Gastrocnemius medialis (tissue), 4 donors: ENCODE measurements around the gene POLR3E.

ENCODE experiments used
- POLR2A ChIP-seq, 2 donors: fragments of 450-650 bp; IDR thresholded peaks; one replicate each; pipeline ENCODE4 v1.6.1; 2017; ENCODE audit warnings: antibody characterized with exemption in 2 of 2, mild to moderate bottlenecking in 2 of 2, moderate library complexity in 2 of 2
- TF ChIP-seq, protein P1 (sequence below), 5 experiments: fragments of 450-650 bp in 3 of 5; fragments of 200-600 bp in 2 of 5; sonication (generic) in 2 of 5; IDR thresholded peaks in 4 of 5; conservative IDR thresholded peaks in 1 of 5; 1 replicate in 4 of 5; 2 replicates in 1 of 5; pipeline ENCODE4 v1.5.1; 2016 to 2019; ENCODE audit warnings: antibody characterized with exemption in 5 of 5, mild to moderate bottlenecking in 3 of 5, moderate library complexity in 3 of 5

DNA sequence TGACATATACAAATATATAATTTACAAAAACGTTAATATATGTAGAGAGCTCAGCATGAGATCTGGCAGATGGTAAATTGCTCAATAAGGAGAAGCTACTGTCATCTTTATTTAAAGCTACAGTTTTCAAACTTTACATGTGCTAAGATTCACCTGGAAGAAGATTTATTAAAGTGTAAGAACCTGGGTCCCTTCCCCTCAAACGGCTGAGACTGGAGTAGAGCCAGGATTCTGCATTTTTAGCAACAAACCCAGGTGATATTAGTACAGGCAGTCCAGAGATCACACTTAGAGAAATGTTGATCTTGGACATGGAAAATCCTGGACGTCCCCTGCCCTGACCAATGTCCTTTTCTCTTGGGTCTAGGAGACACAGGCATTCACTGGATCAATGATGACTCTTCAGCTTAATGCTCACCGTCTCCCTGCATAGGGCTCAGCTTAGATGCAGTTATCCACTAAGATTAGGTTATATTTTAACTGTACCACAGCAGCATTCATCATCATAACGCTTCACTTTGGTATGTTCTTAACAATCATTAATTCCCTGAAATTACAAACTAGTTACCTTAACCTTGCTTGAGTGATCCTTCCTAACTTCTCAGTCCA lies 56.8 kb downstream of the POLR3E start:
- TF ChIP-seq, protein P1, sequence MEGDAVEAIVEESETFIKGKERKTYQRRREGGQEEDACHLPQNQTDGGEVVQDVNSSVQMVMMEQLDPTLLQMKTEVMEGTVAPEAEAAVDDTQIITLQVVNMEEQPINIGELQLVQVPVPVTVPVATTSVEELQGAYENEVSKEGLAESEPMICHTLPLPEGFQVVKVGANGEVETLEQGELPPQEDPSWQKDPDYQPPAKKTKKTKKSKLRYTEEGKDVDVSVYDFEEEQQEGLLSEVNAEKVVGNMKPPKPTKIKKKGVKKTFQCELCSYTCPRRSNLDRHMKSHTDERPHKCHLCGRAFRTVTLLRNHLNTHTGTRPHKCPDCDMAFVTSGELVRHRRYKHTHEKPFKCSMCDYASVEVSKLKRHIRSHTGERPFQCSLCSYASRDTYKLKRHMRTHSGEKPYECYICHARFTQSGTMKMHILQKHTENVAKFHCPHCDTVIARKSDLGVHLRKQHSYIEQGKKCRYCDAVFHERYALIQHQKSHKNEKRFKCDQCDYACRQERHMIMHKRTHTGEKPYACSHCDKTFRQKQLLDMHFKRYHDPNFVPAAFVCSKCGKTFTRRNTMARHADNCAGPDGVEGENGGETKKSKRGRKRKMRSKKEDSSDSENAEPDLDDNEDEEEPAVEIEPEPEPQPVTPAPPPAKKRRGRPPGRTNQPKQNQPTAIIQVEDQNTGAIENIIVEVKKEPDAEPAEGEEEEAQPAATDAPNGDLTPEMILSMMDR (IDR thresholded peaks at IDR 0.05 in 4 of 5, conservative IDR thresholded peaks at IDR 0.05 in 1 of 5): no peak
- no peak for TF ChIP-seq POLR2A (IDR thresholded peaks at IDR 0.05)
